GM12878 (cell line): ENCODE data around the gene FAM50A. TPM values are rescaled to one million over a fixed set of nuclear protein-coding genes. Genes with fewer than 3 reads are reported as not detected.

Source experiments
- CBFB ChIP-seq: IDR thresholded peaks from 2 replicates; pipeline ENCODE4 v1.6.1; 2016; ENCODE audit warnings: antibody characterized with exemption, low read depth
- CREB1 ChIP-seq: IDR thresholded peaks from 2 replicates; pipeline ENCODE4 v1.6.1; 2012; ENCODE audit warnings: low read depth, mild to moderate bottlenecking, inconsistent platforms
- DPF2 ChIP-seq: fragments of 450-650 bp; IDR thresholded peaks from 2 replicates; pipeline ENCODE4 v1.6.1; 2017; ENCODE audit warnings: mild to moderate bottlenecking
- FOXM1 ChIP-seq: IDR thresholded peaks from 2 replicates; pipeline ENCODE4 v1.6.1; 2012; ENCODE audit warnings: low read depth, mild to moderate bottlenecking, inconsistent platforms, low read length, moderate library complexity
- GATAD2B ChIP-seq: fragments of 450-650 bp; conservative IDR thresholded peaks from 2 replicates; pipeline ENCODE4 v1.6.1; 2017; ENCODE audit warnings: low read depth, mild to moderate bottlenecking, moderate library complexity
- HCFC1 ChIP-seq: fragments of 150-350 bp; IDR thresholded peaks from 2 replicates; pipeline ENCODE4 v1.6.1; 2014; ENCODE audit warnings: low read length
- HDAC6 ChIP-seq: fragments of 200-600 bp; sonication (generic); IDR thresholded peaks from one replicate; pipeline ENCODE4 v1.8.0; 2017; ENCODE audit warnings: antibody characterized with exemption; ENCODE audit not compliant: unreplicated experiment
- IRF4 ChIP-seq: IDR thresholded peaks from 2 replicates; pipeline ENCODE4 v1.6.1; 2011; ENCODE audit warnings: low read depth, low read length
- MXI1 ChIP-seq: fragments of 150-350 bp; IDR thresholded peaks from 2 replicates; pipeline ENCODE4 v1.6.1; 2011; ENCODE audit warnings: low read depth, mild to moderate bottlenecking, inconsistent platforms, low read length, improper control_type of control experiment
- MYB ChIP-seq: fragments of 150-350 bp; IDR thresholded peaks from 2 replicates; pipeline ENCODE4 v1.6.1; 2014; ENCODE audit warnings: mild to moderate bottlenecking, low read depth, low read length, borderline replicate concordance
- PAX8 ChIP-seq: fragments of 450-650 bp; IDR thresholded peaks from 2 replicates; pipeline ENCODE4 v1.6.1; 2017; ENCODE audit warnings: mild to moderate bottlenecking, moderate library complexity
- RCOR1 ChIP-seq: conservative IDR thresholded peaks from 2 replicates; pipeline ENCODE4 v1.6.1; 2012; ENCODE audit warnings: low read depth, low read length, improper control_type of control experiment
- SKIL ChIP-seq: fragments of 450-650 bp; IDR thresholded peaks from 2 replicates; pipeline ENCODE4 v1.6.1; 2017; ENCODE audit warnings: mild to moderate bottlenecking, low read depth, inconsistent platforms; ENCODE audit not compliant: poor library complexity, severe bottlenecking
- SMC3 ChIP-seq: IDR thresholded peaks from 2 replicates; pipeline ENCODE4 v1.6.1; 2011; ENCODE audit warnings: low read length, improper control_type of control experiment, borderline replicate concordance
- SP1 ChIP-seq: IDR thresholded peaks from one replicate; pipeline ENCODE4 v1.6.1; 2011; ENCODE audit warnings: low read depth, low read length
- STAT1 ChIP-seq: fragments of 450-650 bp; conservative IDR thresholded peaks from 2 replicates; pipeline ENCODE4 v1.6.1; 2014; ENCODE audit warnings: antibody characterized with exemption, mild to moderate bottlenecking
- SUZ12 ChIP-seq: fragments of 200-600 bp; sonication (generic); IDR thresholded peaks from one replicate; pipeline ENCODE4 v1.6.1; 2018; ENCODE audit warnings: antibody characterized with exemption, mild to moderate bottlenecking; ENCODE audit not compliant: unreplicated experiment
- TCF3 ChIP-seq: IDR thresholded peaks from 2 replicates; pipeline ENCODE4 v1.6.1; 2012; ENCODE audit warnings: low read depth, mild to moderate bottlenecking, low read length, borderline replicate concordance; ENCODE audit not compliant: insufficient read depth
- ZBTB11 ChIP-seq: fragments of 450-650 bp; formaldehyde crosslinking; IDR thresholded peaks from 2 replicates; pipeline ENCODE4 v1.5.0; 2022; ENCODE audit warnings: mild to moderate bottlenecking, missing genetic modification characterization
- polyA plus RNA-seq, 11 experiments: library from polyadenylated mRNA; depleted of rRNA in 4 of 11; unstranded in 6 of 11; stranded (reverse) in 5 of 11; fragments of >200 nt; fragmentation: Nextera tagmentation in 4 of 11; fragmentation: Illumina TruSeq in 1 of 11; extraction: Ambion mirVana in 4 of 11; extraction: Trizol in 1 of 11; gene quantifications; 1 replicate in 1 of 11; 2 replicates in 10 of 11; pipeline versions ENCODE4 v1.2.1 to v1.2.3, GENCODE V29; 2011 to 2016; ENCODE audit warnings: inconsistent platforms in 2 of 11, missing spikeins in 2 of 11, low read depth in 1 of 11
- total RNA-seq, 4 experiments: library from RNA; depleted of rRNA in 3 of 4; stranded (reverse); fragments of >200 nt in 3 of 4; fragmentation: Illumina TruSeq in 1 of 4; extraction: Trizol in 1 of 4; gene quantifications; 2 replicates each; pipeline versions ENCODE4 v1.2.1 to v1.2.3, GENCODE V29; 2013 to 2021
- TF ChIP-seq, protein P1 (sequence below): IDR thresholded peaks from 2 replicates; pipeline ENCODE4 v1.6.1; 2011; ENCODE audit warnings: borderline replicate concordance, low read depth, mild to moderate bottlenecking, moderate library complexity, mixed read lengths, low read length; ENCODE audit not compliant: insufficient read depth; ENCODE audit errors: extremely low read length
- TF ChIP-seq, protein P2 (sequence below): fragments of 450-650 bp; formaldehyde crosslinking; IDR thresholded peaks from 2 replicates; pipeline ENCODE4 v1.4.0; 2020; ENCODE audit warnings: mild to moderate bottlenecking, moderate library complexity

The FAM50A gene
- total and polyA plus RNA-seq, 10 of the 15 experiments (the other 5 are each of a cell fraction or from before 2014, with no cell fraction given) = 4.2 to 46.7 (median 34.6) TPM

- TF ChIP-seq SUZ12 (no peak), HDAC6 (peak; percentile 71), CBFB (peak; percentile 42; the same call in 1 of the 2 replicates), ZBTB11 (CRISPR knock-in tag) (no peak), MYB (no peak), IRF4 (no peak), TCF3 (no peak), PAX8 (no peak), MXI1 (no peak), SMC3 (no peak), GATAD2B (no peak), HCFC1 (no peak), STAT1 (no peak), RCOR1 (no peak), SP1 (no peak), CREB1 (peak; percentile 4; the same call in 1 of the 2 replicates), DPF2 (no peak), SKIL (no peak), FOXM1 (no peak)
- TF ChIP-seq, protein P1, sequence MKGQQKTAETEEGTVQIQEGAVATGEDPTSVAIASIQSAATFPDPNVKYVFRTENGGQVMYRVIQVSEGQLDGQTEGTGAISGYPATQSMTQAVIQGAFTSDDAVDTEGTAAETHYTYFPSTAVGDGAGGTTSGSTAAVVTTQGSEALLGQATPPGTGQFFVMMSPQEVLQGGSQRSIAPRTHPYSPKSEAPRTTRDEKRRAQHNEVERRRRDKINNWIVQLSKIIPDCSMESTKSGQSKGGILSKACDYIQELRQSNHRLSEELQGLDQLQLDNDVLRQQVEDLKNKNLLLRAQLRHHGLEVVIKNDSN = no peak
- TF ChIP-seq, protein P2, sequence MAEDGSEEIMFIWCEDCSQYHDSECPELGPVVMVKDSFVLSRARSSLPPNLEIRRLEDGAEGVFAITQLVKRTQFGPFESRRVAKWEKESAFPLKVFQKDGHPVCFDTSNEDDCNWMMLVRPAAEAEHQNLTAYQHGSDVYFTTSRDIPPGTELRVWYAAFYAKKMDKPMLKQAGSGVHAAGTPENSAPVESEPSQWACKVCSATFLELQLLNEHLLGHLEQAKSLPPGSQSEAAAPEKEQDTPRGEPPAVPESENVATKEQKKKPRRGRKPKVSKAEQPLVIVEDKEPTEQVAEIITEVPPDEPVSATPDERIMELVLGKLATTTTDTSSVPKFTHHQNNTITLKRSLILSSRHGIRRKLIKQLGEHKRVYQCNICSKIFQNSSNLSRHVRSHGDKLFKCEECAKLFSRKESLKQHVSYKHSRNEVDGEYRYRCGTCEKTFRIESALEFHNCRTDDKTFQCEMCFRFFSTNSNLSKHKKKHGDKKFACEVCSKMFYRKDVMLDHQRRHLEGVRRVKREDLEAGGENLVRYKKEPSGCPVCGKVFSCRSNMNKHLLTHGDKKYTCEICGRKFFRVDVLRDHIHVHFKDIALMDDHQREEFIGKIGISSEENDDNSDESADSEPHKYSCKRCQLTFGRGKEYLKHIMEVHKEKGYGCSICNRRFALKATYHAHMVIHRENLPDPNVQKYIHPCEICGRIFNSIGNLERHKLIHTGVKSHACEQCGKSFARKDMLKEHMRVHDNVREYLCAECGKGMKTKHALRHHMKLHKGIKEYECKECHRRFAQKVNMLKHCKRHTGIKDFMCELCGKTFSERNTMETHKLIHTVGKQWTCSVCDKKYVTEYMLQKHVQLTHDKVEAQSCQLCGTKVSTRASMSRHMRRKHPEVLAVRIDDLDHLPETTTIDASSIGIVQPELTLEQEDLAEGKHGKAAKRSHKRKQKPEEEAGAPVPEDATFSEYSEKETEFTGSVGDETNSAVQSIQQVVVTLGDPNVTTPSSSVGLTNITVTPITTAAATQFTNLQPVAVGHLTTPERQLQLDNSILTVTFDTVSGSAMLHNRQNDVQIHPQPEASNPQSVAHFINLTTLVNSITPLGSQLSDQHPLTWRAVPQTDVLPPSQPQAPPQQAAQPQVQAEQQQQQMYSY (CRISPR knock-in tag) = no peak
Observed at GRCh38 chrX:154401045-154401799, 42.7 kb upstream of the FAM50A start (continued).
